GM23338 (cell line): ENCODE measurements around the gene MARCKSL1. TPM values are rescaled to one million over a fixed set of nuclear protein-coding genes. Genes with fewer than 3 reads are reported as not detected.

Source experiments
- ATAC-seq: fragments of 200-7000 bp; cut with Tn5 transposase; 3 replicates; pipeline ENCODE4 v1.9.1; 2020
- DNase-seq: peaks from one replicate; pipeline ENCODE4 v3.0.0-alpha.2; 2015; ENCODE audit warnings: low spot score
- H2AFZ ChIP-seq: fragments of 200-600 bp; sonication (generic); 2 replicates; pipeline ENCODE4 v1.8.0; 2016; ENCODE audit warnings: antibody characterized with exemption, mild to moderate bottlenecking, moderate library complexity
- H3F3A ChIP-seq: fragments of 200-600 bp; sonication (generic); replicated peaks from 2 replicates; pipeline ENCODE4 v1.8.0; 2017; ENCODE audit warnings: antibody characterized with exemption, mixed run types, low read depth
- H3K27ac ChIP-seq: fragments of 200-600 bp; sonication (generic); 2 replicates; pipeline ENCODE4 v1.6.1; 2016; ENCODE audit warnings: low read depth
- H3K27me3 ChIP-seq: fragments of 200-600 bp; sonication (generic); 2 replicates; pipeline ENCODE4 v1.8.0; 2016; ENCODE audit warnings: mild to moderate bottlenecking, mixed run types, moderate library complexity; ENCODE audit not compliant: insufficient read depth
- H3K36me3 ChIP-seq: fragments of 200-600 bp; sonication (generic); 2 replicates; pipeline ENCODE4 v1.8.0; 2016; ENCODE audit warnings: mild to moderate bottlenecking; ENCODE audit not compliant: insufficient read depth
- H3K4me1 ChIP-seq: fragments of 200-600 bp; sonication (generic); 2 replicates; pipeline ENCODE4 v1.8.0; 2016; ENCODE audit warnings: mild to moderate bottlenecking, moderate library complexity; ENCODE audit not compliant: insufficient read depth
- H3K4me2 ChIP-seq: fragments of 200-600 bp; sonication (generic); 2 replicates; pipeline ENCODE4 v1.7.1; 2017; ENCODE audit warnings: mixed run types
- H3K4me3 ChIP-seq: fragments of 200-600 bp; sonication (generic); 2 replicates; pipeline ENCODE4 v1.6.1; 2016; ENCODE audit warnings: mixed run types
- H3K79me2 ChIP-seq: fragments of 200-600 bp; sonication (generic); replicated peaks from 2 replicates; pipeline ENCODE4 v1.8.0; 2017; ENCODE audit warnings: mild to moderate bottlenecking; ENCODE audit not compliant: insufficient read depth
- H3K9me2 ChIP-seq: fragments of 200-600 bp; sonication (generic); 2 replicates; pipeline ENCODE4 v1.8.0; 2017; ENCODE audit not compliant: insufficient read depth
- H4K20me1 ChIP-seq: fragments of 200-600 bp; sonication (generic); replicated peaks from 2 replicates; pipeline ENCODE4 v1.8.0; 2017; ENCODE audit warnings: mild to moderate bottlenecking; ENCODE audit not compliant: insufficient read depth
- H3K27ac Mint-ChIP-seq: 2 replicates; pipeline ENCODE4 v1.8.0; 2020; ENCODE audit warnings: inconsistent platforms, mild to moderate bottlenecking, moderate library complexity, mixed read lengths
- H3K27me3 Mint-ChIP-seq: 3 replicates; pipeline ENCODE4 v1.8.0; 2022; ENCODE audit warnings: low read depth, mild to moderate bottlenecking, moderate library complexity, mixed read lengths, inconsistent platforms; ENCODE audit not compliant: insufficient read depth, poor library complexity
- H3K36me3 Mint-ChIP-seq: 3 replicates; pipeline ENCODE4 v1.8.0; 2021; ENCODE audit warnings: low read depth, mild to moderate bottlenecking, inconsistent platforms, moderate library complexity, mixed read lengths
- H3K4me1 Mint-ChIP-seq: 3 replicates; pipeline ENCODE4 v1.8.0; 2020; ENCODE audit warnings: mild to moderate bottlenecking, inconsistent platforms, mixed read lengths
- H3K4me3 Mint-ChIP-seq: 3 replicates; pipeline ENCODE4 v1.8.0; 2021; ENCODE audit warnings: moderate library complexity, mild to moderate bottlenecking, inconsistent platforms, mixed read lengths
- H3K9me3 Mint-ChIP-seq: 3 replicates; pipeline ENCODE4 v1.8.0; 2020; ENCODE audit warnings: moderate library complexity, mild to moderate bottlenecking, inconsistent platforms, mixed read lengths
- CREB1 ChIP-seq: fragments of 250-450 bp; sonication (Bioruptor Pico); IDR thresholded peaks from 2 replicates; pipeline ENCODE4 v1.5.0; 2020; ENCODE audit warnings: low read depth, mild to moderate bottlenecking, moderate library complexity
- EZH2 ChIP-seq: fragments of 200-600 bp; sonication (generic); IDR thresholded peaks from one replicate; pipeline ENCODE4 v1.8.0; 2017; ENCODE audit warnings: antibody characterized with exemption, mild to moderate bottlenecking, low read depth; ENCODE audit not compliant: unreplicated experiment
- EZH2phosphoT487 ChIP-seq: fragments of 200-600 bp; sonication (generic); IDR thresholded peaks from one replicate; pipeline ENCODE4 v1.8.1; 2018; ENCODE audit warnings: antibody characterized with exemption; ENCODE audit not compliant: unreplicated experiment
- JUNB ChIP-seq: IDR thresholded peaks from one replicate; pipeline ENCODE4 v1.6.1; 2016; ENCODE audit warnings: antibody characterized with exemption; ENCODE audit not compliant: unreplicated experiment
- NANOG ChIP-seq: IDR thresholded peaks from 2 replicates; pipeline ENCODE4 v1.6.1; 2016; ENCODE audit warnings: antibody characterized with exemption, borderline replicate concordance
- POLR2AphosphoS5 ChIP-seq: IDR thresholded peaks from 2 replicates; pipeline ENCODE4 v1.6.1; 2016; ENCODE audit warnings: antibody characterized with exemption, low read depth
- STAT1 ChIP-seq: IDR thresholded peaks from one replicate; pipeline ENCODE4 v1.6.1; 2016; ENCODE audit warnings: antibody characterized with exemption; ENCODE audit not compliant: unreplicated experiment
- ZNF114 ChIP-seq: fragments of 250-450 bp; sonication (Bioruptor Pico); IDR thresholded peaks from 2 replicates; pipeline ENCODE4 v1.5.0; 2020; ENCODE audit warnings: mild to moderate bottlenecking, moderate library complexity
- polyA plus RNA-seq: library from polyadenylated mRNA; unstranded; fragments of >200 nt; fragmentation: Nextera tagmentation; extraction: Ambion mirVana; gene quantifications from 2 replicates; pipeline ENCODE4 v1.2.1, GENCODE V29; 2016
- total RNA-seq: library from RNA; depleted of rRNA; stranded (reverse); fragments of >200 nt; shearing (Covaris generic); gene quantifications from 2 replicates; pipeline ENCODE4 v1.2.3, GENCODE V29; 2014
- TF ChIP-seq, protein P1 (sequence below): fragments of 250-450 bp; sonication (Bioruptor Pico); IDR thresholded peaks from 2 replicates; pipeline ENCODE4 v1.5.0; 2020; ENCODE audit warnings: mild to moderate bottlenecking, moderate library complexity
- TF ChIP-seq, protein P2 (sequence below), 2 experiments: fragments of 200-600 bp in 1 of 2; sonication (generic) in 1 of 2; conservative IDR thresholded peaks; 2 replicates each; pipeline versions ENCODE4 v1.5.1 to v1.6.1; 2016 to 2017; ENCODE audit warnings: antibody characterized with exemption in 2 of 2, low read depth in 2 of 2, mild to moderate bottlenecking in 2 of 2, moderate library complexity in 1 of 2
- TF ChIP-seq, protein P3 (sequence below): IDR thresholded peaks from one replicate; pipeline ENCODE4 v1.6.1; 2018; ENCODE audit warnings: antibody characterized with exemption; ENCODE audit not compliant: unreplicated experiment
- TF ChIP-seq, protein P4 (sequence below): IDR thresholded peaks from 2 replicates; pipeline ENCODE4 v1.6.1; 2016; ENCODE audit warnings: antibody characterized with exemption

MARCKSL1 gene
- total and polyA plus RNA-seq, 2 experiments from 2014 or later = 329 to 553 TPM

DNA sequence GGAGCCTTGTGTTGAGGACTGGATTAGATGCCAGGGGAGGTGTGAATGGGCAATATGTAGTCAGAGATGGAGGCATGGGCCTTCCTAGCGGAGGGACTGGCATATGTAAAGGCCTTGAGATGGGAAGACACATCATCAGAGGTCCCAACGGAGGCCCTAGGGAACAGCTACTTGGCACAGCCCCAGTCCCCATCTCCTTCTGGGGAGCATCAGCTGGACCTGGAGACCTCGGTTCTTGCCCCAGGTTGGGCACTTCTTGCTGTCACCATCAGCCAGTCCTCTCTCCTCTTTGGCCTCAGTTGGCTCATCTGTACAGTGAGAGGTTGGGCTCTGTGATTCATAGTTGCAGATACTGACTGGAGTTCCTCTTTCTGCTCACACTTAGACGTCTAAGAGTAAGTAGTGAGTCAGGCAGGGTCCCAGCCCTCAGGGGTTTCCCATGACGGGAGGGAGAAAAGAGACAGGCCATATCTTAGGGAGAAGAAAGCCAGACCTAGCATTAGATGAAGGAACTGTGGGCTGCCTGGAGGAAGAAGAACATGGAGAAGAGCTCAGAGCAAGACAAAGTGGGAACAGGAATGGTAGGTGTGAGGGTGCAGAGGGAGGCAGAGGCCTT, 3.4 kb upstream of the MARCKSL1 start (continued):
- TF ChIP-seq, protein P1, sequence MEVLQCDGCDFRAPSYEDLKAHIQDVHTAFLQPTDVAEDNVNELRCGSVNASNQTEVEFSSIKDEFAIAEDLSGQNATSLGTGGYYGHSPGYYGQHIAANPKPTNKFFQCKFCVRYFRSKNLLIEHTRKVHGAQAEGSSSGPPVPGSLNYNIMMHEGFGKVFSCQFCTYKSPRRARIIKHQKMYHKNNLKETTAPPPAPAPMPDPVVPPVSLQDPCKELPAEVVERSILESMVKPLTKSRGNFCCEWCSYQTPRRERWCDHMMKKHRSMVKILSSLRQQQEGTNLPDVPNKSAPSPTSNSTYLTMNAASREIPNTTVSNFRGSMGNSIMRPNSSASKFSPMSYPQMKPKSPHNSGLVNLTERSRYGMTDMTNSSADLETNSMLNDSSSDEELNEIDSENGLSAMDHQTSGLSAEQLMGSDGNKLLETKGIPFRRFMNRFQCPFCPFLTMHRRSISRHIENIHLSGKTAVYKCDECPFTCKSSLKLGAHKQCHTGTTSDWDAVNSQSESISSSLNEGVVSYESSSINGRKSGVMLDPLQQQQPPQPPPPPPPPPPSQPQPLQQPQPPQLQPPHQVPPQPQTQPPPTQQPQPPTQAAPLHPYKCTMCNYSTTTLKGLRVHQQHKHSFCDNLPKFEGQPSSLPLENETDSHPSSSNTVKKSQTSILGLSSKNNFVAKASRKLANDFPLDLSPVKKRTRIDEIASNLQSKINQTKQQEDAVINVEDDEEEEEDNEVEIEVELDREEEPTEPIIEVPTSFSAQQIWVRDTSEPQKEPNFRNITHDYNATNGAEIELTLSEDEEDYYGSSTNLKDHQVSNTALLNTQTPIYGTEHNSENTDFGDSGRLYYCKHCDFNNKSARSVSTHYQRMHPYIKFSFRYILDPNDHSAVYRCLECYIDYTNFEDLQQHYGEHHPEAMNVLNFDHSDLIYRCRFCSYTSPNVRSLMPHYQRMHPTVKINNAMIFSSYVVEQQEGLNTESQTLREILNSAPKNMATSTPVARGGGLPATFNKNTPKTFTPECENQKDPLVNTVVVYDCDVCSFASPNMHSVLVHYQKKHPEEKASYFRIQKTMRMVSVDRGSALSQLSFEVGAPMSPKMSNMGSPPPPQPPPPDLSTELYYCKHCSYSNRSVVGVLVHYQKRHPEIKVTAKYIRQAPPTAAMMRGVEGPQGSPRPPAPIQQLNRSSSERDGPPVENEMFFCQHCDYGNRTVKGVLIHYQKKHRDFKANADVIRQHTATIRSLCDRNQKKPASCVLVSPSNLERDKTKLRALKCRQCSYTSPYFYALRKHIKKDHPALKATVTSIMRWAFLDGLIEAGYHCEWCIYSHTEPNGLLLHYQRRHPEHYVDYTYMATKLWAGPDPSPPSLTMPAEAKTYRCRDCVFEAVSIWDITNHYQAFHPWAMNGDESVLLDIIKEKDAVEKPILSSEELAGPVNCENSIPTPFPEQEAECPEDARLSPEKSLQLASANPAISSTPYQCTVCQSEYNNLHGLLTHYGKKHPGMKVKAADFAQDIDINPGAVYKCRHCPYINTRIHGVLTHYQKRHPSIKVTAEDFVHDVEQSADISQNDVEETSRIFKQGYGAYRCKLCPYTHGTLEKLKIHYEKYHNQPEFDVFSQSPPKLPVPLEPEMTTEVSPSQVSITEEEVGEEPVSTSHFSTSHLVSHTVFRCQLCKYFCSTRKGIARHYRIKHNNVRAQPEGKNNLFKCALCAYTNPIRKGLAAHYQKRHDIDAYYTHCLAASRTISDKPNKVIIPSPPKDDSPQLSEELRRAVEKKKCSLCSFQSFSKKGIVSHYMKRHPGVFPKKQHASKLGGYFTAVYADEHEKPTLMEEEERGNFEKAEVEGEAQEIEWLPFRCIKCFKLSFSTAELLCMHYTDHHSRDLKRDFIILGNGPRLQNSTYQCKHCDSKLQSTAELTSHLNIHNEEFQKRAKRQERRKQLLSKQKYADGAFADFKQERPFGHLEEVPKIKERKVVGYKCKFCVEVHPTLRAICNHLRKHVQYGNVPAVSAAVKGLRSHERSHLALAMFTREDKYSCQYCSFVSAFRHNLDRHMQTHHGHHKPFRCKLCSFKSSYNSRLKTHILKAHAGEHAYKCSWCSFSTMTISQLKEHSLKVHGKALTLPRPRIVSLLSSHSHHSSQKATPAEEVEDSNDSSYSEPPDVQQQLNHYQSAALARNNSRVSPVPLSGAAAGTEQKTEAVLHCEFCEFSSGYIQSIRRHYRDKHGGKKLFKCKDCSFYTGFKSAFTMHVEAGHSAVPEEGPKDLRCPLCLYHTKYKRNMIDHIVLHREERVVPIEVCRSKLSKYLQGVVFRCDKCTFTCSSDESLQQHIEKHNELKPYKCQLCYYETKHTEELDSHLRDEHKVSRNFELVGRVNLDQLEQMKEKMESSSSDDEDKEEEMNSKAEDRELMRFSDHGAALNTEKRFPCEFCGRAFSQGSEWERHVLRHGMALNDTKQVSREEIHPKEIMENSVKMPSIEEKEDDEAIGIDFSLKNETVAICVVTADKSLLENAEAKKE (CRISPR knock-in tag) = no peak
- TF ChIP-seq NANOG (no peak), JUNB (no peak), EZH2 (no peak)

DNA sequence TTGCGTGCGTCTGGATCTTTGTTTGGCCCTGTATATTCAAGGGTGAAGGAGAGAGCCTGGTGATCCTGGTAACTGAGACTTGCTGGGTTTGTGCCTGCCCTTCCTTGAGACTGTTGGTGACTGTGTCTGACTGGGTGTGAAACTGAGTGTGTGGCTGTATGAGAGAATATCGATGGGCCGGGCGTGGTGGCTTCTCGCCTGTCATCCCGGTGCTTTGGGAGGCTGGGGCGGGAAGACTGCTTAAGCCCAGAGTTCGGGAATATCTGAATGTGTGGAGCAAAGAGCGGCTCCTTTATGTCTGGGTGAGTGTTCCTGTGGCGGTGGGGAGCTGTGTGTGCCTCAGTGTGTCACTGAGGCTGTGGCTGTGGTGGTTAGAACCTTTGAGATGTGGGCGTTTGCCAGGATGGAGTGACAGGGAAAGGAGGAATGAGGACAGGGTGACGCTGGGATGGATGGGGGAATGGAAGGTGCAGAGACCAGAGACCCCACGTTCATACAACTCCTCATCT, 2.7 kb upstream of the MARCKSL1 start:
- Mint-ChIP-seq H3K27me3 (peaks cover 27% of the 10 kb centered on the region), H3K9me3 (peaks cover 5% of the 10 kb centered on the region; the same call in 2 of the 3 replicates), H3K4me1 (peaks cover 32% of the 10 kb centered on the region), H3K36me3 (peaks cover 14% of the 10 kb centered on the region), H3K4me3 (no peak overlapping the region; the same call in 2 of the 3 replicates), H3K27ac (no peak overlapping the region)
- no peak overlapping the region for H2AFZ ChIP-seq
- no peak overlapping the region for H3K27ac ChIP-seq
- no peak overlapping the region for H3K4me2 ChIP-seq
- peaks cover 7% of the 10 kb centered on the region; the same call in 1 of the 2 replicates for H3K27me3 ChIP-seq
- DNase-seq (no peak), ATAC-seq (no peak)
- H3K79me2 ChIP-seq = peaks cover 18% of the 10 kb centered on the region
- H3F3A ChIP-seq = peaks cover 13% of the 10 kb centered on the region
- H3K4me3 ChIP-seq = no peak overlapping the region
- H3K36me3 ChIP-seq = no peaks in the 10 kb centered on the region
- H4K20me1 ChIP-seq = peaks cover 12% of the 10 kb centered on the region
- H3K9me2 ChIP-seq = no peaks in the 10 kb centered on the region
- peaks cover 20% of the 10 kb centered on the region; the same call in 1 of the 2 replicates for H3K4me1 ChIP-seq
- TF ChIP-seq, protein P2, sequence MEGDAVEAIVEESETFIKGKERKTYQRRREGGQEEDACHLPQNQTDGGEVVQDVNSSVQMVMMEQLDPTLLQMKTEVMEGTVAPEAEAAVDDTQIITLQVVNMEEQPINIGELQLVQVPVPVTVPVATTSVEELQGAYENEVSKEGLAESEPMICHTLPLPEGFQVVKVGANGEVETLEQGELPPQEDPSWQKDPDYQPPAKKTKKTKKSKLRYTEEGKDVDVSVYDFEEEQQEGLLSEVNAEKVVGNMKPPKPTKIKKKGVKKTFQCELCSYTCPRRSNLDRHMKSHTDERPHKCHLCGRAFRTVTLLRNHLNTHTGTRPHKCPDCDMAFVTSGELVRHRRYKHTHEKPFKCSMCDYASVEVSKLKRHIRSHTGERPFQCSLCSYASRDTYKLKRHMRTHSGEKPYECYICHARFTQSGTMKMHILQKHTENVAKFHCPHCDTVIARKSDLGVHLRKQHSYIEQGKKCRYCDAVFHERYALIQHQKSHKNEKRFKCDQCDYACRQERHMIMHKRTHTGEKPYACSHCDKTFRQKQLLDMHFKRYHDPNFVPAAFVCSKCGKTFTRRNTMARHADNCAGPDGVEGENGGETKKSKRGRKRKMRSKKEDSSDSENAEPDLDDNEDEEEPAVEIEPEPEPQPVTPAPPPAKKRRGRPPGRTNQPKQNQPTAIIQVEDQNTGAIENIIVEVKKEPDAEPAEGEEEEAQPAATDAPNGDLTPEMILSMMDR (conservative IDR thresholded peaks at IDR 0.05; ENCODE audit: low read depth in 2 of 2) = no peak
- no peak for TF ChIP-seq CREB1 (CRISPR knock-in tag)
- no peak for TF ChIP-seq STAT1
- no peak for TF ChIP-seq EZH2phosphoT487
- no peak for TF ChIP-seq JUNB
- no peak for TF ChIP-seq ZNF114 (CRISPR knock-in tag)
- no peak for TF ChIP-seq POLR2AphosphoS5
- TF ChIP-seq EZH2 = no peak
- TF ChIP-seq NANOG = no peak
- TF ChIP-seq, protein P3, sequence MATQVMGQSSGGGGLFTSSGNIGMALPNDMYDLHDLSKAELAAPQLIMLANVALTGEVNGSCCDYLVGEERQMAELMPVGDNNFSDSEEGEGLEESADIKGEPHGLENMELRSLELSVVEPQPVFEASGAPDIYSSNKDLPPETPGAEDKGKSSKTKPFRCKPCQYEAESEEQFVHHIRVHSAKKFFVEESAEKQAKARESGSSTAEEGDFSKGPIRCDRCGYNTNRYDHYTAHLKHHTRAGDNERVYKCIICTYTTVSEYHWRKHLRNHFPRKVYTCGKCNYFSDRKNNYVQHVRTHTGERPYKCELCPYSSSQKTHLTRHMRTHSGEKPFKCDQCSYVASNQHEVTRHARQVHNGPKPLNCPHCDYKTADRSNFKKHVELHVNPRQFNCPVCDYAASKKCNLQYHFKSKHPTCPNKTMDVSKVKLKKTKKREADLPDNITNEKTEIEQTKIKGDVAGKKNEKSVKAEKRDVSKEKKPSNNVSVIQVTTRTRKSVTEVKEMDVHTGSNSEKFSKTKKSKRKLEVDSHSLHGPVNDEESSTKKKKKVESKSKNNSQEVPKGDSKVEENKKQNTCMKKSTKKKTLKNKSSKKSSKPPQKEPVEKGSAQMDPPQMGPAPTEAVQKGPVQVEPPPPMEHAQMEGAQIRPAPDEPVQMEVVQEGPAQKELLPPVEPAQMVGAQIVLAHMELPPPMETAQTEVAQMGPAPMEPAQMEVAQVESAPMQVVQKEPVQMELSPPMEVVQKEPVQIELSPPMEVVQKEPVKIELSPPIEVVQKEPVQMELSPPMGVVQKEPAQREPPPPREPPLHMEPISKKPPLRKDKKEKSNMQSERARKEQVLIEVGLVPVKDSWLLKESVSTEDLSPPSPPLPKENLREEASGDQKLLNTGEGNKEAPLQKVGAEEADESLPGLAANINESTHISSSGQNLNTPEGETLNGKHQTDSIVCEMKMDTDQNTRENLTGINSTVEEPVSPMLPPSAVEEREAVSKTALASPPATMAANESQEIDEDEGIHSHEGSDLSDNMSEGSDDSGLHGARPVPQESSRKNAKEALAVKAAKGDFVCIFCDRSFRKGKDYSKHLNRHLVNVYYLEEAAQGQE = no peak
- TF ChIP-seq, protein P4, sequence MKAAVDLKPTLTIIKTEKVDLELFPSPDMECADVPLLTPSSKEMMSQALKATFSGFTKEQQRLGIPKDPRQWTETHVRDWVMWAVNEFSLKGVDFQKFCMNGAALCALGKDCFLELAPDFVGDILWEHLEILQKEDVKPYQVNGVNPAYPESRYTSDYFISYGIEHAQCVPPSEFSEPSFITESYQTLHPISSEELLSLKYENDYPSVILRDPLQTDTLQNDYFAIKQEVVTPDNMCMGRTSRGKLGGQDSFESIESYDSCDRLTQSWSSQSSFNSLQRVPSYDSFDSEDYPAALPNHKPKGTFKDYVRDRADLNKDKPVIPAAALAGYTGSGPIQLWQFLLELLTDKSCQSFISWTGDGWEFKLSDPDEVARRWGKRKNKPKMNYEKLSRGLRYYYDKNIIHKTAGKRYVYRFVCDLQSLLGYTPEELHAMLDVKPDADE = no peak
